ENCODE measurements around the gene NMS. TPM values are rescaled to one million over a fixed set of nuclear protein-coding genes. Genes with fewer than 3 reads are reported as not detected.

The NMS gene
- total and polyA plus RNA-seq, 10 of the 15 experiments (the other 5 are each of a cell fraction or from before 2014, with no cell fraction given) = not detected

DNA sequence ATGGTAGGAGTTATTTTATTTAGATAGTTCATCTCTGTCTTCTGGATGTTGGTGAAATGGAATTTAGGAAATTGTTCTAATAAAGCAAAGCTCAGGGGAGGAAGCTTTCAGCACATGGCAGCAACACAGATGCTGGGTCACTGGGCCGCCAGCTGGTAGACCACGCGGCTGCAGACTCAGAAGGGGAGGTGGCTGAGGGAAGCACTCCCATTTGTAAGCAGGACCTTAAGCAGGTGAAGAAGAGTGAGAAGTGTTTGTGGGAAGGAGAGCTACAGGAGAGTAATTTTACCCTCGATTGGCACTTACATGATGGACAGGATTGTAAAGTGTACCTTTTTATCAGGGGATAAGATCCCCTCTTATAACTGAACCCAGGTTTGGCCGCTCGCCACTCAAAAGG is 24.4 kb downstream of the NMS start:
- TF ChIP-seq BRCA1 (IDR thresholded peaks at IDR 0.05; ENCODE audit: low read depth, low read length) (no peak), CBX3 (IDR thresholded peaks at IDR 0.05; ENCODE audit: borderline replicate concordance, low read depth) (no peak), ZNF622 (IDR thresholded peaks at IDR 0.05) (no peak), MYB (IDR thresholded peaks at IDR 0.05; ENCODE audit: borderline replicate concordance, low read depth, low read length) (no peak), SP1 (IDR thresholded peaks at IDR 0.05; ENCODE audit: low read depth, low read length) (no peak), ZNF24 (IDR thresholded peaks at IDR 0.05) (no peak), GABPA (IDR thresholded peaks at IDR 0.05; ENCODE audit: low read depth) (no peak), TAF1 (IDR thresholded peaks at IDR 0.05; ENCODE audit: borderline replicate concordance, low read depth, low read length) (no peak)
- TF ChIP-seq, protein P1, sequence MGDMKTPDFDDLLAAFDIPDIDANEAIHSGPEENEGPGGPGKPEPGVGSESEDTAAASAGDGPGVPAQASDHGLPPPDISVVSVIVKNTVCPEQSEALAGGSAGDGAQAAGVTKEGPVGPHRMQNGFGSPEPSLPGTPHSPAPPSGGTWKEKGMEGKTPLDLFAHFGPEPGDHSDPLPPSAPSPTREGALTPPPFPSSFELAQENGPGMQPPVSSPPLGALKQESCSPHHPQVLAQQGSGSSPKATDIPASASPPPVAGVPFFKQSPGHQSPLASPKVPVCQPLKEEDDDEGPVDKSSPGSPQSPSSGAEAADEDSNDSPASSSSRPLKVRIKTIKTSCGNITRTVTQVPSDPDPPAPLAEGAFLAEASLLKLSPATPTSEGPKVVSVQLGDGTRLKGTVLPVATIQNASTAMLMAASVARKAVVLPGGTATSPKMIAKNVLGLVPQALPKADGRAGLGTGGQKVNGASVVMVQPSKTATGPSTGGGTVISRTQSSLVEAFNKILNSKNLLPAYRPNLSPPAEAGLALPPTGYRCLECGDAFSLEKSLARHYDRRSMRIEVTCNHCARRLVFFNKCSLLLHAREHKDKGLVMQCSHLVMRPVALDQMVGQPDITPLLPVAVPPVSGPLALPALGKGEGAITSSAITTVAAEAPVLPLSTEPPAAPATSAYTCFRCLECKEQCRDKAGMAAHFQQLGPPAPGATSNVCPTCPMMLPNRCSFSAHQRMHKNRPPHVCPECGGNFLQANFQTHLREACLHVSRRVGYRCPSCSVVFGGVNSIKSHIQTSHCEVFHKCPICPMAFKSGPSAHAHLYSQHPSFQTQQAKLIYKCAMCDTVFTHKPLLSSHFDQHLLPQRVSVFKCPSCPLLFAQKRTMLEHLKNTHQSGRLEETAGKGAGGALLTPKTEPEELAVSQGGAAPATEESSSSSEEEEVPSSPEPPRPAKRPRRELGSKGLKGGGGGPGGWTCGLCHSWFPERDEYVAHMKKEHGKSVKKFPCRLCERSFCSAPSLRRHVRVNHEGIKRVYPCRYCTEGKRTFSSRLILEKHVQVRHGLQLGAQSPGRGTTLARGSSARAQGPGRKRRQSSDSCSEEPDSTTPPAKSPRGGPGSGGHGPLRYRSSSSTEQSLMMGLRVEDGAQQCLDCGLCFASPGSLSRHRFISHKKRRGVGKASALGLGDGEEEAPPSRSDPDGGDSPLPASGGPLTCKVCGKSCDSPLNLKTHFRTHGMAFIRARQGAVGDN (IDR thresholded peaks at IDR 0.05) = no peak
- TF ChIP-seq, protein P2, sequence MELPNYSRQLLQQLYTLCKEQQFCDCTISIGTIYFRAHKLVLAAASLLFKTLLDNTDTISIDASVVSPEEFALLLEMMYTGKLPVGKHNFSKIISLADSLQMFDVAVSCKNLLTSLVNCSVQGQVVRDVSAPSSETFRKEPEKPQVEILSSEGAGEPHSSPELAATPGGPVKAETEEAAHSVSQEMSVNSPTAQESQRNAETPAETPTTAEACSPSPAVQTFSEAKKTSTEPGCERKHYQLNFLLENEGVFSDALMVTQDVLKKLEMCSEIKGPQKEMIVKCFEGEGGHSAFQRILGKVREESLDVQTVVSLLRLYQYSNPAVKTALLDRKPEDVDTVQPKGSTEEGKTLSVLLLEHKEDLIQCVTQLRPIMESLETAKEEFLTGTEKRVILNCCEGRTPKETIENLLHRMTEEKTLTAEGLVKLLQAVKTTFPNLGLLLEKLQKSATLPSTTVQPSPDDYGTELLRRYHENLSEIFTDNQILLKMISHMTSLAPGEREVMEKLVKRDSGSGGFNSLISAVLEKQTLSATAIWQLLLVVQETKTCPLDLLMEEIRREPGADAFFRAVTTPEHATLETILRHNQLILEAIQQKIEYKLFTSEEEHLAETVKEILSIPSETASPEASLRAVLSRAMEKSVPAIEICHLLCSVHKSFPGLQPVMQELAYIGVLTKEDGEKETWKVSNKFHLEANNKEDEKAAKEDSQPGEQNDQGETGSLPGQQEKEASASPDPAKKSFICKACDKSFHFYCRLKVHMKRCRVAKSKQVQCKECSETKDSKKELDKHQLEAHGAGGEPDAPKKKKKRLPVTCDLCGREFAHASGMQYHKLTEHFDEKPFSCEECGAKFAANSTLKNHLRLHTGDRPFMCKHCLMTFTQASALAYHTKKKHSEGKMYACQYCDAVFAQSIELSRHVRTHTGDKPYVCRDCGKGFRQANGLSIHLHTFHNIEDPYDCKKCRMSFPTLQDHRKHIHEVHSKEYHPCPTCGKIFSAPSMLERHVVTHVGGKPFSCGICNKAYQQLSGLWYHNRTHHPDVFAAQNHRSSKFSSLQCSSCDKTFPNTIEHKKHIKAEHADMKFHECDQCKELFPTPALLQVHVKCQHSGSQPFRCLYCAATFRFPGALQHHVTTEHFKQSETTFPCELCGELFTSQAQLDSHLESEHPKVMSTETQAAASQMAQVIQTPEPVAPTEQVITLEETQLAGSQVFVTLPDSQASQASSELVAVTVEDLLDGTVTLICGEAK (IDR thresholded peaks at IDR 0.05; ENCODE audit: borderline replicate concordance) = no peak
- TF ChIP-seq, protein P3, sequence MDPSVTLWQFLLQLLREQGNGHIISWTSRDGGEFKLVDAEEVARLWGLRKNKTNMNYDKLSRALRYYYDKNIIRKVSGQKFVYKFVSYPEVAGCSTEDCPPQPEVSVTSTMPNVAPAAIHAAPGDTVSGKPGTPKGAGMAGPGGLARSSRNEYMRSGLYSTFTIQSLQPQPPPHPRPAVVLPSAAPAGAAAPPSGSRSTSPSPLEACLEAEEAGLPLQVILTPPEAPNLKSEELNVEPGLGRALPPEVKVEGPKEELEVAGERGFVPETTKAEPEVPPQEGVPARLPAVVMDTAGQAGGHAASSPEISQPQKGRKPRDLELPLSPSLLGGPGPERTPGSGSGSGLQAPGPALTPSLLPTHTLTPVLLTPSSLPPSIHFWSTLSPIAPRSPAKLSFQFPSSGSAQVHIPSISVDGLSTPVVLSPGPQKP (IDR thresholded peaks at IDR 0.05; ENCODE audit: low read depth, low read length) = no peak
- 55% methylated on average over 6 of the region's 6 CpGs for WGBS (ENCODE audit: insufficient coverage, insufficient replicate concordance, low lambda C conversion rate, missing lambda C conversion rate)
- DNase-seq (ENCODE audit: low read depth, low spot score) = no peak

More for the DNA sequence above, 24.4 kb downstream of the NMS start:
- SMC1A ChIA-PET (ENCODE audit: uncharacterized antibody, unreplicated experiment) = interaction anchor here (1.3 kb wide), 1 partner anchor 10 kb away, joined by 3 read pairs; no protein-coding TSS in a partner anchor
- Histone ChIP-seq H3K27me3 (replicated peaks in 1 of 2; ENCODE audit: control insufficient read depth in 2 of 2, insufficient read depth in 2 of 2, low read length in 1 of 2) (no peaks in the 10 kb centered on the region; a peak in 1 of 4 replicates), H3K4me2 (ENCODE audit: control insufficient read depth, insufficient read depth) (no peak overlapping the region), H2AFZ (ENCODE audit: control insufficient read depth, low read depth, low read length) (no peak overlapping the region), H3K9me3 (replicated peaks; ENCODE audit: control insufficient read depth, insufficient read depth, low read length) (no peaks in the 10 kb centered on the region; the same call in 2 of the 3 replicates), H3K27ac (ENCODE audit: control insufficient read depth, insufficient read depth) (no peak overlapping the region), H3K4me3 (no peak overlapping the region), H3K36me3 (ENCODE audit: control insufficient read depth in 2 of 2, insufficient read depth in 2 of 2, low read length in 1 of 2) (no peaks in the 10 kb centered on the region), H3K4me1 (ENCODE audit: control insufficient read depth, insufficient read depth, low read length) (no peaks in the 10 kb centered on the region), H4K20me1 (ENCODE audit: control insufficient read depth, insufficient read depth) (no peaks in the 10 kb centered on the region), H3K79me2 (ENCODE audit: control insufficient read depth, insufficient read depth, low read length) (no peaks in the 10 kb centered on the region), H3K9ac (ENCODE audit: control insufficient read depth, insufficient read depth, low read length) (no peak overlapping the region)
- POLR2A ChIA-PET = interaction anchor here (0.5 kb wide), 1 partner anchor 169 kb away, joined by 4 read pairs; no protein-coding TSS in a partner anchor
- ATAC-seq (no peak), FAIRE-seq (no peak)
- in situ Hi-C loops (cut with MboI) = no loop called here
- intact Hi-C loops (cut with micrococcal nuclease; ENCODE audit: unreplicated experiment) = no loop called here
- CTCF ChIA-PET = no interaction called here
- RAD21 ChIA-PET (ENCODE audit: unreplicated experiment) = no interaction called here
- no TSS peak for BruUV-seq (replicated peaks)
